HEK293T (cell line): ENCODE data around the gene MTA3.

Source experiments
- ARNT ChIP-seq: fragments of 450-650 bp; IDR thresholded peaks from 2 replicates; pipeline ENCODE4 v1.6.1; 2017; ENCODE audit warnings: mild to moderate bottlenecking
- BHLHE40 ChIP-seq: fragments of 450-650 bp; IDR thresholded peaks from 2 replicates; pipeline ENCODE4 v1.6.1; 2016; ENCODE audit warnings: mild to moderate bottlenecking, moderate library complexity, borderline replicate concordance
- ELF4 ChIP-seq: fragments of 450-650 bp; IDR thresholded peaks from 2 replicates; pipeline ENCODE4 v1.6.1; 2017; ENCODE audit warnings: antibody characterized with exemption
- FOXA1 ChIP-seq: fragments of 450-650 bp; IDR thresholded peaks from 2 replicates; pipeline ENCODE4 v1.6.1; 2016; ENCODE audit warnings: mild to moderate bottlenecking
- FOXK2 ChIP-seq: fragments of 450-650 bp; IDR thresholded peaks from 2 replicates; pipeline ENCODE4 v1.6.1; 2016; ENCODE audit warnings: mild to moderate bottlenecking
- NFRKB ChIP-seq: fragments of 450-650 bp; IDR thresholded peaks from 2 replicates; pipeline ENCODE4 v1.6.1; 2016; ENCODE audit warnings: mild to moderate bottlenecking, moderate library complexity
- SP1 ChIP-seq: fragments of 450-650 bp; IDR thresholded peaks from 2 replicates; pipeline ENCODE4 v1.6.1; 2017
- TARDBP ChIP-seq: fragments of 450-650 bp; IDR thresholded peaks from 2 replicates; pipeline ENCODE4 v1.6.1; 2016

DNA sequence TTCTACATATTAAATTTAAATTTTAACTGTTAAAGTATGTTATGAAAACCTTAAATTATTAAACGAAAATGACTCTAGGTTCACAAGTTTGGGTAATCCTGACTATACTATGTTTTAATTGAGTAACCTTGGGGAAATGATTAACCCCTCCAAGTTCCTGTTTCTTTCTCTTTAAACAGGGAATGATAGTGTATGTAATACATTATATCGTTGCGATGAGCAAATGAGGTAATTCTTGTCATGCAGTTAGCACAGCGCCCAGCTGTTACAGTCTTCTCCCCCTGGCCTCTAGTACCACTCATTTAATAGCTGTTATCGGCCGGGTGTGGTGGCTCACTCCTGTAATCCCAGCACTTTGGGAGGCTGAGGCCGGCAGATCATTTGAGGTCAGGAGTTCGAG lies 80.4 kb downstream of the MTA3 start:
- TF ChIP-seq ELF4: no peak
- TF ChIP-seq ARNT: no peak
- no peak for TF ChIP-seq SP1
- TF ChIP-seq TARDBP: no peak
- no peak for TF ChIP-seq BHLHE40
- TF ChIP-seq NFRKB: no peak
- TF ChIP-seq FOXK2: no peak
- no peak for TF ChIP-seq FOXA1
